K562 (cell line): ENCODE results near the gene TRAF7. TPM values are rescaled to one million over a fixed set of nuclear protein-coding genes. Genes with fewer than 3 reads are reported as not detected.

Experiments
- ATAC-seq: fragments of 200-7000 bp; cut with Tn5 transposase; 3 replicates; pipeline ENCODE4 v1.9.1; 2020; ENCODE audit warnings: moderate library complexity
- BruUV-seq: library from RNA; stranded (reverse); fragments of 400-500 nt; replicated peaks from 2 replicates; lab custom pipeline; 2021; lab: Mats Ljungman, UMichigan
- CTCF ChIA-PET: fragments of 300-600 bp; formaldehyde crosslinking; extraction: SDS; loops from one replicate; lab custom pipeline; 2021; ENCODE audit warnings: low intra/inter-chr PET ratio; lab: Yijun Ruan, JAX
- POLR2A ChIA-PET: fragments of 300-600, 350-650 bp; sonication (Branson Sonifier 250); formaldehyde crosslinking; extraction: SDS; loops from one replicate; lab custom pipeline; 2021; ENCODE audit warnings: antibody characterized with exemption, inconsistent platforms; lab: Yijun Ruan, JAX
- DNase-seq, 4 experiments: peaks; one replicate each; pipeline versions ENCODE4 v3.0.0 to v3.0.0-alpha.2; 2011 to 2018; ENCODE audit warnings: low spot score in 3 of 4, mixed read lengths in 3 of 4; ENCODE audit errors: extremely low read depth in 1 of 4
- FAIRE-seq: peaks from 2 replicates; lab custom pipeline; 2011; peaks lifted over from hg19 to GRCh38; lab: Jason Lieb, UNC
- H2AFZ ChIP-seq: 2 replicates; pipeline ENCODE4 v1.6.0; 2011; ENCODE audit warnings: low read depth, low read length, control low read depth, inconsistent platforms
- H3K27ac ChIP-seq: fragments of 200-600 bp; 3 replicates; pipeline ENCODE4 v1.8.0; 2011; ENCODE audit warnings: low read depth, mild to moderate bottlenecking, control low read depth, inconsistent platforms, low read length, moderate library complexity, mixed read lengths; ENCODE audit errors: extremely low read depth
- H3K27me3 ChIP-seq, 2 experiments: fragments of 300-600 bp in 1 of 2; 2 replicates in 1 of 2; 3 replicates in 1 of 2; pipeline versions ENCODE4 v1.6.0 to v1.8.0; 2011; ENCODE audit warnings: inconsistent platforms in 2 of 2, low read length in 2 of 2, mild to moderate bottlenecking in 1 of 2, mixed read lengths in 1 of 2, moderate library complexity in 1 of 2; ENCODE audit not compliant: control insufficient read depth in 2 of 2, insufficient read depth in 2 of 2
- H3K36me3 ChIP-seq: fragments of 300-600 bp; 3 replicates; pipeline ENCODE4 v1.8.0; 2011; ENCODE audit warnings: mild to moderate bottlenecking, low read length, inconsistent platforms; ENCODE audit not compliant: control insufficient read depth, insufficient read depth
- H3K4me1 ChIP-seq, 2 experiments: fragments of 200-600 bp in 1 of 2; replicated peaks in 1 of 2; 2 replicates in 1 of 2; 3 replicates in 1 of 2; pipeline versions ENCODE4 v1.5.1 to v1.8.0; 2011; ENCODE audit warnings: inconsistent platforms in 2 of 2, low read length in 2 of 2, mild to moderate bottlenecking in 1 of 2, mixed read lengths in 1 of 2, moderate library complexity in 1 of 2; ENCODE audit not compliant: control insufficient read depth in 2 of 2, insufficient read depth in 2 of 2
- H3K4me2 ChIP-seq: 2 replicates; pipeline ENCODE4 v1.6.1; 2011; ENCODE audit warnings: low read length, control low read depth, inconsistent platforms, mixed read lengths; ENCODE audit not compliant: insufficient read depth
- H3K4me3 ChIP-seq: fragments of 200-600 bp; sonication (generic), shearing (Covaris generic); 2 replicates; pipeline ENCODE4 v1.5.1; 2016; ENCODE audit warnings: control low read depth, inconsistent platforms
- H3K79me2 ChIP-seq: fragments of 200-600 bp; 3 replicates; pipeline ENCODE4 v1.8.0; 2011; ENCODE audit warnings: low read length, inconsistent platforms; ENCODE audit not compliant: control insufficient read depth, insufficient read depth
- H3K9ac ChIP-seq, 2 experiments: 2 replicates each; pipeline versions ENCODE4 v1.6.0 to v1.6.1; 2011; ENCODE audit warnings: low read depth in 2 of 2, low read length in 2 of 2, control low read depth in 1 of 2, inconsistent platforms in 1 of 2, mild to moderate bottlenecking in 1 of 2, mixed read lengths in 1 of 2; ENCODE audit not compliant: insufficient read depth in 1 of 2
- H3K9me1 ChIP-seq: one replicate; pipeline ENCODE4 v1.6.0; 2011; ENCODE audit warnings: inconsistent platforms, mild to moderate bottlenecking, low read length, moderate library complexity; ENCODE audit not compliant: control insufficient read depth, insufficient read depth
- H3K9me3 ChIP-seq: replicated peaks from 2 replicates; pipeline ENCODE4 v1.5.1; 2011; ENCODE audit warnings: low read depth, low read length, inconsistent platforms; ENCODE audit not compliant: control insufficient read depth, insufficient read depth
- H4K20me1 ChIP-seq: replicated peaks from 2 replicates; pipeline ENCODE4 v1.6.1; 2011; ENCODE audit warnings: low read length, inconsistent platforms, mixed read lengths; ENCODE audit not compliant: control insufficient read depth, insufficient read depth
- ADNP ChIP-seq: fragments of 200-800 bp; sonication (Bioruptor generic); IDR thresholded peaks from 2 replicates; pipeline ENCODE4 v1.6.1; 2016; ENCODE audit warnings: missing genetic modification characterization, missing compliant biosample characterization
- CBX1 ChIP-seq: sonication (generic); IDR thresholded peaks from 2 replicates; pipeline ENCODE4 v1.6.1; 2016; ENCODE audit warnings: antibody characterized with exemption, low read depth, mild to moderate bottlenecking
- FOXP1 ChIP-seq: sonication (generic); formaldehyde crosslinking; IDR thresholded peaks from 2 replicates; pipeline ENCODE4 v1.8.0; 2022; ENCODE audit warnings: mild to moderate bottlenecking, missing genetic modification reagents
- NCOR1 ChIP-seq: fragments of 450-650 bp; IDR thresholded peaks from 2 replicates; pipeline ENCODE4 v1.6.1; 2016; ENCODE audit warnings: mild to moderate bottlenecking, moderate library complexity
- NRF1 ChIP-seq, 2 experiments: fragments of 450-650 bp; IDR thresholded peaks in 1 of 2; conservative IDR thresholded peaks in 1 of 2; 2 replicates each; pipeline ENCODE4 v1.6.1; 2014; ENCODE audit warnings: mild to moderate bottlenecking in 2 of 2
- POLR2A ChIP-seq: fragments of 450-650 bp; conservative IDR thresholded peaks from 2 replicates; pipeline ENCODE4 v1.6.1; 2016
- POLR2B ChIP-seq: fragments of 450-650 bp; IDR thresholded peaks from 2 replicates; pipeline ENCODE4 v1.6.1; 2018; ENCODE audit warnings: low read depth; ENCODE audit not compliant: partially characterized antibody
- SNRNP70 ChIP-seq: fragments of 200-400 bp; formaldehyde crosslinking; optimal IDR thresholded peaks from 2 replicates; pipeline ENCODE3; 2017; ENCODE audit warnings: low read depth, low read length
- XRCC3 ChIP-seq: fragments of 450-650 bp; IDR thresholded peaks from 2 replicates; pipeline ENCODE4 v1.6.1; 2017; ENCODE audit warnings: mild to moderate bottlenecking, moderate library complexity
- XRCC5 ChIP-seq: fragments of 200-400 bp; formaldehyde crosslinking; IDR thresholded peaks from 2 replicates; pipeline ENCODE4 v1.6.1; 2017; ENCODE audit warnings: low read depth, mild to moderate bottlenecking, low read length
- YBX1 ChIP-seq: fragments of 450-650 bp; IDR thresholded peaks from 2 replicates; pipeline ENCODE4 v1.7.1; 2016; ENCODE audit warnings: mild to moderate bottlenecking
- ZNF766 ChIP-seq: fragments of 200-800 bp; sonication (Bioruptor generic); conservative IDR thresholded peaks from 2 replicates; pipeline ENCODE4 v1.6.1; 2016; ENCODE audit warnings: missing genetic modification characterization, missing compliant biosample characterization
- WGBS: fragments of 100-300 bp; shearing (Covaris generic); methylation state at CpG from one replicate; pipeline ENCODE4 v1.1.6; 2016; ENCODE audit warnings: low coverage, mixed read lengths; ENCODE audit not compliant: insufficient coverage; ENCODE audit errors: missing lambda C conversion rate; 5-methylcytosine and 5-hydroxymethylcytosine counted together
- in situ Hi-C: fragments of 300-500 bp; cut with MboI; formaldehyde crosslinking; loops from 4 replicates; pipeline ENCODE4 v1.15.0; 2018; ENCODE audit warnings: inconsistent platforms, mixed read lengths
- intact Hi-C: fragments of 100-400 bp; cut with micrococcal nuclease; formaldehyde crosslinking; loops from 2 replicates; pipeline ENCODE4 v1.14.2; 2022
- polyA plus RNA-seq, 8 experiments: library from polyadenylated mRNA; depleted of rRNA in 4 of 8; stranded (reverse) in 5 of 8; unstranded in 3 of 8; fragments of >200 nt; fragmentation: Nextera tagmentation in 2 of 8; fragmentation: Illumina TruSeq in 1 of 8; extraction: Ambion mirVana in 2 of 8; extraction: Trizol in 1 of 8; gene quantifications; 2 replicates each; pipeline versions ENCODE4 v1.2.1 to v1.2.3, GENCODE V29; 2011 to 2014; ENCODE audit warnings: inconsistent platforms in 1 of 8, missing spikeins in 1 of 8
- total RNA-seq, 7 experiments: library from RNA; depleted of rRNA in 6 of 7; stranded (reverse); fragments of >200 nt in 6 of 7; fragmentation: Illumina TruSeq in 2 of 7; extraction: Trizol in 2 of 7; gene quantifications; 2 replicates each; pipeline versions ENCODE4 v1.2.1 to v1.2.3, GENCODE V29; 2011 to 2021; ENCODE audit warnings: low replicate concordance in 1 of 7
- TF ChIP-seq, protein P1 (sequence below), 2 experiments: fragments of 450-650 bp; conservative IDR thresholded peaks; 2 replicates each; pipeline ENCODE4 v1.6.1; 2017; ENCODE audit warnings: mild to moderate bottlenecking in 2 of 2, moderate library complexity in 2 of 2
- TF ChIP-seq, protein P2 (sequence below): sonication (generic); formaldehyde crosslinking; IDR thresholded peaks from 2 replicates; pipeline ENCODE4 v1.8.0; 2022; ENCODE audit warnings: mild to moderate bottlenecking, missing genetic modification reagents
- TF ChIP-seq, protein P3 (sequence below): sonication (generic); formaldehyde crosslinking; IDR thresholded peaks from 2 replicates; pipeline ENCODE4 v1.8.0; 2022; ENCODE audit warnings: missing genetic modification reagents, mild to moderate bottlenecking, moderate library complexity, borderline replicate concordance

Gene TRAF7
- total and polyA plus RNA-seq, 9 of the 15 experiments (the other 6 are each of a cell fraction or from before 2014, with no cell fraction given) = 1.1 to 113 (median 41.6) TPM

DNA sequence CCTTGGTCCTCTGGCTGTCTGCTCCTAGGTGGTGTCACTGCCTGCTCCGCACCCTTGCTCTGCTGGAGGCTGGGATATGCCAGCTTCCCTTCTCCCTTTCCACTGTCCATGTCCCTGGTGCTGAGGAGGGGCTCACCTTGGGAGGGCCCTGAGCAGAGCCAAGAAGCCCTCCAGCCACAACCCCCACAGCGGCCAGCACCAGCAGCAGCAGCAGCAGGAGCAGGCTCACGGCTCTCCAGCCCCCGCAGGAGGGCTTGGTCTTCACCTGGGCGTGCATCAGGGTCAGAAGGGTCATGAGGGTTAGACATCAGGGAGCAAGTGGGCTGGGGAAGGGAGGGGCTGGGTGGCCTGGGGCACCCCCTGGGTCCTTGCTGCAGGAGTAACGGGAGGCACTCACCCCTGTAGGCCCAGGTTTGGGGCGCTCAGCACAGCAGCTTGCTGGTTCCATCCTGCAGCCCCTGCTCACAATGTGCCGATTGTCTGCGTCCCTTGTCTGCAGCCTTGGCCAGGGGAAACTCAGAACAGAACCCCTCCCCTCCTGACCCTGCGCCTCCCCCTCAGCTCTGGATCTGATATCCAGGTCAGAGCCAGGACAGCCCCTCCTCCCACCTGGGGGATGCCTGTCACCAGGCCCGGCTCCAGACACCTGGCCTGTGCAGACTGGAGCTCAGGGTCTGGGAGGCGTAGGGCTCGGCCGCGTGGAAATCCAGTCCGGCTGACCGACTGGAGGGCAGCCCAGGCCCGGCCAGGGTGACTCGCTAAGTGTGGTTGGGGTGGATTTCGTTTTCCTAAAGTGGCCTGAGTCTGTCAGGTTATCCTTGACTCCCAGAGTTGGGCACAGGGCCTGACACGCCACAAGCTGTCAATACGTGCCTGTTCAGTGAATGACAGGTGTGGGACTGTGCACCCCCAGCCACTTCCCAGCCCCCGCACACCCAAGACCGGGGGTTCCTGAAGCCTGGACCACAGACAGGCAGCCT lies 55.1 kb downstream of the TRAF7 start, which contains the start of gene BRICD5 (continued):
- TF ChIP-seq, protein P1, sequence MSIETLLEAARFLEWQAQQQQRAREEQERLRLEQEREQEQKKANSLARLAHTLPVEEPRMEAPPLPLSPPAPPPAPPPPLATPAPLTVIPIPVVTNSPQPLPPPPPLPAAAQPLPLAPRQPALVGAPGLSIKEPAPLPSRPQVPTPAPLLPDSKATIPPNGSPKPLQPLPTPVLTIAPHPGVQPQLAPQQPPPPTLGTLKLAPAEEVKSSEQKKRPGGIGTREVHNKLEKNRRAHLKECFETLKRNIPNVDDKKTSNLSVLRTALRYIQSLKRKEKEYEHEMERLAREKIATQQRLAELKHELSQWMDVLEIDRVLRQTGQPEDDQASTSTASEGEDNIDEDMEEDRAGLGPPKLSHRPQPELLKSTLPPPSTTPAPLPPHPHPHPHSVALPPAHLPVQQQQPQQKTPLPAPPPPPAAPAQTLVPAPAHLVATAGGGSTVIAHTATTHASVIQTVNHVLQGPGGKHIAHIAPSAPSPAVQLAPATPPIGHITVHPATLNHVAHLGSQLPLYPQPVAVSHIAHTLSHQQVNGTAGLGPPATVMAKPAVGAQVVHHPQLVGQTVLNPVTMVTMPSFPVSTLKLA (conservative IDR thresholded peaks at IDR 0.05) = peak in 1 of 2 experiments; percentile 61; a peak in 2 of 4 replicates
- TF ChIP-seq XRCC3 (no peak), YBX1 (no peak)
- TF ChIP-seq, all 486 proteins: peak for 42

DNA sequence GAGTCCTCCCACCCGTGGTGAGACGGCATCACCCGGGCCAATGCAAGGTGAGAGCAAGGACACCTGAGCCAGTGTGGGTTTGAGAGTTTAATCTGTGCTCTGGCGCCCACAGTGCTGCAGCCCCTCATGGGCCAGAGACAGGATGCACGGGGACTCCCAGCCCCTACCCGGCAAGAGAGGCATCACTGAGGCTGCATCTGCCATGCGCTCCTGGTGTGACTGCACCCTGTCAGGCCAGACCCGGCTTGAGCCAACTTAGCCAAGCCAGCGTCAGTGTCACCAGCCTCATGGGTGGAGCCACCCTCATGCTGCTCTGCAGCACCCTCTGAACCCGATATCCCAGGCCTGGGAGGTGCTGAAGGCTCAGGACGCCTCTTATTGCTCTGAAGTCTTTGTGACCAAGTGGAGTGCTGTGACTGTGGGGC lies 56.4 kb downstream of the TRAF7 start:
- H3K79me2 ChIP-seq = peaks cover 62% of the 10 kb centered on the region
- WGBS = 61% methylated on average over 11 of the region's 11 CpGs
- in situ Hi-C loops = no loop called here
- FAIRE-seq = no peak
- H3K9ac ChIP-seq = peak overlapping the region in 1 of 2 experiments; percentile 99; a peak in 2 of 4 replicates
- H3K4me3 ChIP-seq = peak overlapping the region; percentile 85; the same call in 1 of the 2 replicates
- H2AFZ ChIP-seq = no peak overlapping the region
- no peaks in the 10 kb centered on the region for H3K9me1 ChIP-seq
- ChIA-PET POLR2A (interaction anchor here (0.6 to 2.1 kb wide), 9 partner anchors 8 to 273 kb away, joined by 3 to 12 read pairs (median 5); partner anchors contain the start of genes E4F1 and TRAF7), CTCF (no interaction called here)
- peak in 1 of 4 experiments; percentile 41 for DNase-seq
- peak overlapping the region; percentile 87; the same call in 1 of the 2 replicates for H3K4me2 ChIP-seq
- intact Hi-C loops = no loop called here
- H3K4me1 ChIP-seq = peaks cover 24 to 83% of the 10 kb centered on the region in 2 experiments
- peaks cover 21% of the 10 kb centered on the region for H4K20me1 ChIP-seq
- no peaks in the 10 kb centered on the region for H3K27me3 ChIP-seq
- no peaks in the 10 kb centered on the region for H3K9me3 ChIP-seq
- no TSS peak for BruUV-seq
- peaks cover 57% of the 10 kb centered on the region; the same call in 2 of the 3 replicates for H3K36me3 ChIP-seq
- no peak overlapping the region for H3K27ac ChIP-seq
- no peak for ATAC-seq
- TF ChIP-seq, protein P2, sequence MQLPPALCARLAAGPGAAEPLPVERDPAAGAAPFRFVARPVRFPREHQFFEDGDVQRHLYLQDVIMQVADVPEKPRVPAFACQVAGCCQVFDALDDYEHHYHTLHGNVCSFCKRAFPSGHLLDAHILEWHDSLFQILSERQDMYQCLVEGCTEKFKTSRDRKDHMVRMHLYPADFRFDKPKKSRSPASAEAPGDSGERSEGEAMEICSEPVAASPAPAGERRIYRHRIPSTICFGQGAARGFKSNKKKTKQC (CRISPR knock-in tag) = 0 out of 2 replicates have a peak, but pooled peaks have one; percentile 31
- TF ChIP-seq SNRNP70 (peak; percentile 20), ADNP (tag) (no peak), CBX1 (0 out of 2 replicates have a peak, but pooled peaks have one; percentile 19), POLR2B (peak; percentile 34), XRCC5 (no peak), ZNF766 (CRISPR knock-in tag) (no peak), NCOR1 (no peak), FOXP1 (CRISPR knock-in tag) (no peak), NRF1 (conservative IDR thresholded peaks at IDR 0.05 in 1 of 2, IDR thresholded peaks at IDR 0.05 in 1 of 2) (no peak), POLR2A (peak; percentile 63)
- TF ChIP-seq, protein P3, sequence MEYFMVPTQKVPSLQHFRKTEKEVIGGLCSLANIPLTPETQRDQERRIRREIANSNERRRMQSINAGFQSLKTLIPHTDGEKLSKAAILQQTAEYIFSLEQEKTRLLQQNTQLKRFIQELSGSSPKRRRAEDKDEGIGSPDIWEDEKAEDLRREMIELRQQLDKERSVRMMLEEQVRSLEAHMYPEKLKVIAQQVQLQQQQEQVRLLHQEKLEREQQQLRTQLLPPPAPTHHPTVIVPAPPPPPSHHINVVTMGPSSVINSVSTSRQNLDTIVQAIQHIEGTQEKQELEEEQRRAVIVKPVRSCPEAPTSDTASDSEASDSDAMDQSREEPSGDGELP (CRISPR knock-in tag) = 0 out of 2 replicates have a peak, but pooled peaks have one; percentile 23
